Neural progenitor cell (in vitro differentiated cells): ENCODE data around the gene SGCD.

ENCODE experiments used
- CTCF ChIP-seq: fragments of 200-600 bp; sonication (generic); IDR thresholded peaks from 2 replicates; pipeline ENCODE4 v1.5.1; 2017; ENCODE audit warnings: antibody characterized with exemption, mild to moderate bottlenecking
- EZH2 ChIP-seq: fragments of 200-600 bp; sonication (generic); IDR thresholded peaks from 2 replicates; pipeline ENCODE4 v1.6.1; 2017; ENCODE audit warnings: antibody characterized with exemption, mild to moderate bottlenecking, moderate library complexity
- EZH2phosphoT487 ChIP-seq: fragments of 200-600 bp; sonication (generic); IDR thresholded peaks from 2 replicates; pipeline ENCODE4 v1.6.1; 2017; ENCODE audit warnings: antibody characterized with exemption

- no peak for TF ChIP-seq CTCF
- no peak for TF ChIP-seq EZH2
- no peak for TF ChIP-seq EZH2phosphoT487
Observed at GRCh38 chr5:156680831-156681230, 353.9 kb downstream of the SGCD start.
